Measurements from ENCODE around the gene ACY1.

DNA sequence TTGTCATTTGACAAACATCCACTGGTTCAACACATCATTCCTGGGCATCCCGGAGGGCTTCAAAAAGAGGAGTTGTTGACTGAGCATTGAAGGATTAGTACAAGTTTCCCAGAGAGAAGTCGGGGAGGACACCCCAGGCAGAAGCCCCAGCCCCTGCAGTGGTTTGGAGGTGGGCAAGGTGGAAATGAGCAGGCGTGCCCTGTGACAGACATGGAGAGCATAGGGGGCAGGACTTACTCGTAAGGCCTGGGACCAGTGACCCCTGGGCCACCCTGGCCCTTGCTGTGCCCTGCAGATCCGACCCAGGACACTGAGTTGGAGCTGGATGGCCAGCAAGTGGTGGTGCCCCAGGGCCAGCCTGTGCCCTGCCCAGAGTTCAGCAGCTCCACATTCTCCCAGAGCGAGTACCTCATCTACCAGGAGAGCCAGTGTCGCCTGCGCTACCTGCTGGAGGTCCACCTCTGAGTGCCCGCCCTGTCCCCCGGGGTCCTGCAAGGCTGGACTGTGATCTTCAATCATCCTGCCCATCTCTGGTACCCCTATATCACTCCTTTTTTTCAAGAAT is 35.2 kb upstream of the ACY1 start:
- TF ChIP-seq, protein P1, sequence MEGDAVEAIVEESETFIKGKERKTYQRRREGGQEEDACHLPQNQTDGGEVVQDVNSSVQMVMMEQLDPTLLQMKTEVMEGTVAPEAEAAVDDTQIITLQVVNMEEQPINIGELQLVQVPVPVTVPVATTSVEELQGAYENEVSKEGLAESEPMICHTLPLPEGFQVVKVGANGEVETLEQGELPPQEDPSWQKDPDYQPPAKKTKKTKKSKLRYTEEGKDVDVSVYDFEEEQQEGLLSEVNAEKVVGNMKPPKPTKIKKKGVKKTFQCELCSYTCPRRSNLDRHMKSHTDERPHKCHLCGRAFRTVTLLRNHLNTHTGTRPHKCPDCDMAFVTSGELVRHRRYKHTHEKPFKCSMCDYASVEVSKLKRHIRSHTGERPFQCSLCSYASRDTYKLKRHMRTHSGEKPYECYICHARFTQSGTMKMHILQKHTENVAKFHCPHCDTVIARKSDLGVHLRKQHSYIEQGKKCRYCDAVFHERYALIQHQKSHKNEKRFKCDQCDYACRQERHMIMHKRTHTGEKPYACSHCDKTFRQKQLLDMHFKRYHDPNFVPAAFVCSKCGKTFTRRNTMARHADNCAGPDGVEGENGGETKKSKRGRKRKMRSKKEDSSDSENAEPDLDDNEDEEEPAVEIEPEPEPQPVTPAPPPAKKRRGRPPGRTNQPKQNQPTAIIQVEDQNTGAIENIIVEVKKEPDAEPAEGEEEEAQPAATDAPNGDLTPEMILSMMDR (IDR thresholded peaks at IDR 0.05): no peak
- TF ChIP-seq POLR2AphosphoS5 (IDR thresholded peaks at IDR 0.05) (no peak), POLR2A (IDR thresholded peaks at IDR 0.05) (no peak)

All from breast epithelium (tissue), 3 donors.